Esophagus muscularis mucosa (tissue), 4 donors: ENCODE data around the gene RARS1. TPM values are rescaled to one million over a fixed set of nuclear protein-coding genes. Genes with fewer than 3 reads are reported as not detected.

Source experiments
- DNase-seq: peaks from one replicate; pipeline ENCODE4 v3.0.0-alpha.2; 2017; ENCODE audit errors: extremely low spot score
- H3K27ac ChIP-seq, 4 donors: fragments of 200-600 bp; sonication (generic); replicated peaks in 1 of 4; 1 replicate in 3 of 4; 2 replicates in 1 of 4; pipeline ENCODE4 v1.5.1; 2016 to 2019; ENCODE audit warnings: mild to moderate bottlenecking in 1 of 4
- H3K27me3 ChIP-seq, 4 donors: fragments of 200-600 bp; sonication (generic); one replicate each; pipeline versions ENCODE4 v1.5.1 to v1.6.0; 2016 to 2019
- H3K36me3 ChIP-seq, 4 donors: fragments of 200-600 bp; sonication (generic); one replicate each; pipeline ENCODE4 v1.5.1; 2016 to 2019
- H3K4me1 ChIP-seq, 4 donors: fragments of 200-600 bp; sonication (generic); one replicate each; pipeline ENCODE4 v1.5.1; 2016 to 2019
- H3K4me3 ChIP-seq, 4 donors: fragments of 200-600 bp; sonication (generic); 1 replicate in 2 of 4; 2 replicates in 2 of 4; pipeline ENCODE4 v1.5.1; 2016 to 2019; ENCODE audit warnings: mild to moderate bottlenecking in 4 of 4, moderate library complexity in 1 of 4
- H3K9me3 ChIP-seq, 4 donors: fragments of 200-600 bp; sonication (generic); 1 replicate in 3 of 4; 2 replicates in 1 of 4; pipeline ENCODE4 v1.5.1; 2016 to 2019
- CTCF ChIP-seq, 3 experiments: fragments of 200-600 bp in 2 of 3; fragments of 450-650 bp in 1 of 3; sonication (generic) in 2 of 3; IDR thresholded peaks; one replicate each; pipeline ENCODE4 v1.5.1; 2017 to 2019; ENCODE audit warnings: antibody characterized with exemption in 3 of 3, mild to moderate bottlenecking in 2 of 3, moderate library complexity in 1 of 3
- EP300 ChIP-seq: sonication (generic); formaldehyde crosslinking; IDR thresholded peaks from one replicate; pipeline ENCODE4 v1.6.1; 2017; ENCODE audit warnings: antibody characterized with exemption
- POLR2A ChIP-seq: fragments of 450-650 bp; IDR thresholded peaks from one replicate; pipeline ENCODE4 v1.6.1; 2017; ENCODE audit warnings: antibody characterized with exemption, moderate library complexity, mild to moderate bottlenecking, low read depth
- POLR2AphosphoS5 ChIP-seq, 2 donors: sonication (generic); formaldehyde crosslinking; IDR thresholded peaks; one replicate each; pipeline ENCODE4 v1.6.1; 2017; ENCODE audit warnings: antibody characterized with exemption in 2 of 2
- WGBS: methylation state at CpG from one replicate; pipeline ENCODE4 v1.1.5; 2018; 5-methylcytosine and 5-hydroxymethylcytosine counted together
- intact Hi-C: fragments of 100-400 bp; cut with DNase I; formaldehyde crosslinking; loops from one replicate; pipeline ENCODE4 v1.15.1; 2023
- total RNA-seq, 4 donors: library from RNA; depleted of rRNA; stranded (reverse); fragments of >200 nt; gene quantifications; one replicate each; pipeline versions ENCODE4 v1.1.0 to v1.2.1, GENCODE V29; 2016

Gene RARS1
- total RNA-seq, 4 donors from 2014 or later = 53.8 to 72.3 (median 60.7) TPM

GRCh38 chr5:168513861-168514428 lies 27.7 kb downstream of the RARS1 start:
- Histone ChIP-seq H3K9me3 (peaks cover 0 to 10% (median 8%) of the 10 kb centered on the region in 4 donors), H3K27me3 (no peaks in the 10 kb centered on the region), H3K27ac (no peak overlapping the region), H3K4me3 (no peak overlapping the region), H3K4me1 (no peaks in the 10 kb centered on the region), H3K36me3 (peaks cover 78 to 100% (median 95%) of the 10 kb centered on the region in 4 donors)
- intact Hi-C loops = no loop called here
- TF ChIP-seq EP300 = no peak
- TF ChIP-seq POLR2A = no peak
- no peak for TF ChIP-seq POLR2AphosphoS5 (IDR thresholded peaks at IDR 0.05)
- TF ChIP-seq CTCF (IDR thresholded peaks at IDR 0.05) = no peak
- WGBS = 97% methylated on average over 2 of the region's 2 CpGs
- DNase-seq = no peak

GRCh38 chr5:168525856-168526255 lies 39.6 kb downstream of the RARS1 start:
- Histone ChIP-seq H3K4me1 (peaks cover 3 to 16% (median 13%) of the 10 kb centered on the region in 4 donors), H3K27me3 (peaks cover 0 to 25% (median 16%) of the 10 kb centered on the region in 4 donors), H3K27ac (no peak overlapping the region), H3K9me3 (no peaks in the 10 kb centered on the region), H3K4me3 (no peak overlapping the region), H3K36me3 (peaks cover 0 to 12% (median 3%) of the 10 kb centered on the region in 4 donors)
- intact Hi-C loops = no loop called here
- no peak for DNase-seq
- TF ChIP-seq POLR2AphosphoS5 (IDR thresholded peaks at IDR 0.05) (no peak), POLR2A (no peak), EP300 (no peak), CTCF (IDR thresholded peaks at IDR 0.05) (no peak)
- WGBS = 84% methylated on average over 2 of the region's 2 CpGs

GRCh38 chr5:168527756-168528295 lies 41.6 kb downstream of the RARS1 start:
- Histone ChIP-seq H3K36me3 (peaks cover 0 to 5% (median 0%) of the 10 kb centered on the region in 4 donors), H3K9me3 (no peaks in the 10 kb centered on the region), H3K27ac (no peak overlapping the region), H3K4me3 (no peak overlapping the region), H3K4me1 (peaks cover 3 to 16% (median 13%) of the 10 kb centered on the region in 4 donors), H3K27me3 (peaks cover 0 to 44% (median 24%) of the 10 kb centered on the region in 4 donors)
- DNase-seq = no peak
- TF ChIP-seq POLR2A (no peak), POLR2AphosphoS5 (IDR thresholded peaks at IDR 0.05) (no peak), CTCF (IDR thresholded peaks at IDR 0.05) (no peak)
- intact Hi-C loops = no loop called here
- WGBS = 93% methylated on average over 4 of the region's 4 CpGs

- intact Hi-C loops = no loop called here
- Histone ChIP-seq H3K27me3 (peaks cover 0 to 52% (median 24%) of the 10 kb centered on the region in 4 donors), H3K27ac (no peak within 1 kb of the TSS), H3K4me1 (peaks cover 3 to 16% (median 13%) of the 10 kb centered on the region in 4 donors), H3K36me3 (no peaks in the 10 kb centered on the region), H3K9me3 (no peaks in the 10 kb centered on the region), H3K4me3 (peak within 1 kb of the TSS; percentile 50 to 62 (median 54))
- no peak for DNase-seq
- 31% methylated on average over 16 of the region's 38 CpGs for WGBS
- TF ChIP-seq POLR2AphosphoS5 (IDR thresholded peaks at IDR 0.05) (no peak), EP300 (no peak), CTCF (IDR thresholded peaks at IDR 0.05) (no peak), POLR2A (no peak)
Observed at GRCh38 chr5:168528521-168529373, 42.5 kb downstream of the RARS1 start, which contains the start of gene FBLL1. Gene FBLL1, plus strand, starts transcription at chr5:168529305. Its CDS starts 200 bp downstream, at chr5:168529505.
